GM21786 (cell line): ENCODE data around the gene KCNK4.

ENCODE experiments used
- ATAC-seq: cut with Tn5 transposase; IDR thresholded peaks from one replicate; pipeline ENCODE4 v1.9.1; 2021; ENCODE audit not compliant: unreplicated experiment

Gene KCNK4

DNA sequence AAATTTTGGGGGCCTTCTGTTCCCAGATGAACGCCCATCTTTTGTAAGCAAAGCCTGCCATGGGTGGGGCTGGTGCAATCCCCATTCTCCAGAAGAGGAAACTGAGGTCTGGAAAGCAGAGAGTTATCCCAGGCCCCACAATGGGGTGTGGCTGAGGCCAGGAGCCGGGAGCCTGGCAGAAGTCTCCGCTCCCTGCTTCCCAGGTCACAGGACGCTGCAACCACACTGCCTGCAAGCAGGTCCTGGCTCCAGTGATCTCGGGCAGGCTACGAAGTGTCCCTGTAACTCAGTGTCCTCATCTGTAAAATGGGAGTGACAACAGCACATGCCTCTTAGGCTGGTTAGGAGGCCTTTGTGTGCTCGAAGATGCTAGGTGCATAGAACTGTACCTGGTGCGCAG is 38.1 kb upstream of the KCNK4 start:
- no peak for ATAC-seq

- ATAC-seq, result no peak
These were observed 37.6 kb upstream of the KCNK4 start for GRCh38 chr11:64253481-64253880.

GRCh38 chr11:64254326-64254725 is 36.8 kb upstream of the KCNK4 start:
- no peak for ATAC-seq

- ATAC-seq, result no peak
These were observed 35.7 kb upstream of the KCNK4 start for GRCh38 chr11:64255135-64256128.

DNA sequence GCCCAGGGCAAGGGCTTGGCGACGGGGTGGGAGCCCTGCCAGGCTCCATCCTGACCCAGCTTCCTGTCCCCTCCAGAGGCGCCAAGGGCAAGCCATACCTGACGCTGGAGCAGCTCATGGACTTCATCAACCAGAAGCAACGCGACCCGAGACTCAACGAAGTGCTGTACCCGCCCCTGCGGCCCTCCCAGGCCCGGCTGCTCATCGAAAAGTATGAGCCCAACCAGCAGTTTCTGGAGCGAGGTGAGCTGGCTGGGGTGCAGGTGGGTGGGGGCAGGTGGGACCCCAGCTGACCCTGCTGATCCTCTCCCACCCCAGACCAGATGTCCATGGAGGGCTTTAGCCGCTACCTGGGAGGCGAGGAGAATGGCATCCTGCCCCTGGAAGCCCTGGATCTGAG is 34.8 kb upstream of the KCNK4 start:
- no peak for ATAC-seq

DNA sequence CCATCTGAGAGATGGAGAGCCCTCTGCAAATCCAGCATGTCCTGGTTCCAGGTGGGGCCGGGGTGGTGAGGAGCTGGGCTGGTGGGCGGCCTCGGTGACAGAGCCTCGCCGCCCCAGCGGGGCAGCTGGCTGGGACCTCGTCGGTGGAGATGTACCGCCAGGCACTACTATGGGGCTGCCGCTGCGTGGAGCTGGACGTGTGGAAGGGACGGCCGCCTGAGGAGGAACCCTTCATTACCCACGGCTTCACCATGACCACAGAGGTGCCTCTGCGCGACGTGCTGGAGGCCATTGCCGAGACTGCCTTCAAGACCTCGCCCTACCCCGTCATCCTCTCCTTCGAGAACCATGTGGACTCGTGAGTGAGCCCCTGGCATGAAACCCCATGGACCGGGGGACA is 32.7 kb upstream of the KCNK4 start:
- no peak for ATAC-seq

DNA sequence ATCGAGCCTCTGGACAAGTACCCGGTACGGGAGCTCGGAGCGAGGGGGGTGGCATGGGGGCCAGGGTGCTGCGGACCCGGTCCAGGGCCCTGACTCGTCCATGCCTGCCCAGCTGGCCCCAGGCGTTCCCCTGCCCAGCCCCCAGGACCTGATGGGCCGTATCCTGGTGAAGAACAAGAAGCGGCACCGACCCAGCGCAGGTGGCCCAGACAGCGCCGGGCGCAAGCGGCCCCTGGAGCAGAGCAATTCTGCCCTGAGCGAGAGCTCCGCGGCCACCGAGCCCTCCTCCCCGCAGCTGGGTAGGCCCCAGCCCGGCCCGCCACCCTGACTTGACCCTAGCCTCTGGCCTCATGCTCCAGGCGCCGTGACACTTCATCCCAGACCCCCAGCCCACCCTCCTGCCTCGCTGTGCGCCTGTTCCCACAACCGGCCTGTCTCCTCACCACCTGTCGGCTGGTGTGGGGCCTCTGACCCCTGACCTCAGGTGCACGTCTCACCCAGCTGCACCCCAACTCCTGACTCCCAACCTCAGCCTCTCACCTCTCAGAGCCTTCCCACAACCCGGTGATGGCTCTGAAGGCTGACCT is 32.1 kb upstream of the KCNK4 start:
- ATAC-seq, result no peak

GRCh38 chr11:64259533-64260067 is 31.5 kb upstream of the KCNK4 start:
- ATAC-seq, result no peak

GRCh38 chr11:64260147-64260708 is 30.9 kb upstream of the KCNK4 start:
- no peak for ATAC-seq

DNA sequence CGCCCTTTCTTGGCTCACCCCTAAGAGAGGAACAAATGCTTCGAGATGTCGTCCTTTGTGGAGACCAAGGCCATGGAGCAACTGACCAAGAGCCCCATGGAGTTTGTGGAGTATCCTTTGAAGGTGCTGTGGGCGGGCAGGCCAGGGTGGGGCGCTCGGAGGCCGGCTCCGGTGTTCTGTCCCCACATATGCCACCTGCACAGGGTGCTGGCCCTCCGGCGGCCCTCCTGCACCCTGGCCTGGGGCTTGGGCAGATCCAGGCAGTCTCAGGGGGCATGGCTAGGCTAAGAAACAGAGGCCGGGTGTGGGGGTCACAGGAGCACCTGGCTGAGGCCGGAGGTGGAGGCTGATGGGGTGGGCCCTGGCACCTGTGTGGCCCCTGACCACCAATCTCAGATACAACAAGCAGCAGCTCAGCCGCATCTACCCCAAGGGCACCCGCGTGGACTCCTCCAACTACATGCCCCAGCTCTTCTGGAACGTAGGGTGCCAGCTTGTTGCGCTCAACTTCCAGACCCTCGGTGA is 29.5 kb upstream of the KCNK4 start:
- no peak for ATAC-seq

DNA sequence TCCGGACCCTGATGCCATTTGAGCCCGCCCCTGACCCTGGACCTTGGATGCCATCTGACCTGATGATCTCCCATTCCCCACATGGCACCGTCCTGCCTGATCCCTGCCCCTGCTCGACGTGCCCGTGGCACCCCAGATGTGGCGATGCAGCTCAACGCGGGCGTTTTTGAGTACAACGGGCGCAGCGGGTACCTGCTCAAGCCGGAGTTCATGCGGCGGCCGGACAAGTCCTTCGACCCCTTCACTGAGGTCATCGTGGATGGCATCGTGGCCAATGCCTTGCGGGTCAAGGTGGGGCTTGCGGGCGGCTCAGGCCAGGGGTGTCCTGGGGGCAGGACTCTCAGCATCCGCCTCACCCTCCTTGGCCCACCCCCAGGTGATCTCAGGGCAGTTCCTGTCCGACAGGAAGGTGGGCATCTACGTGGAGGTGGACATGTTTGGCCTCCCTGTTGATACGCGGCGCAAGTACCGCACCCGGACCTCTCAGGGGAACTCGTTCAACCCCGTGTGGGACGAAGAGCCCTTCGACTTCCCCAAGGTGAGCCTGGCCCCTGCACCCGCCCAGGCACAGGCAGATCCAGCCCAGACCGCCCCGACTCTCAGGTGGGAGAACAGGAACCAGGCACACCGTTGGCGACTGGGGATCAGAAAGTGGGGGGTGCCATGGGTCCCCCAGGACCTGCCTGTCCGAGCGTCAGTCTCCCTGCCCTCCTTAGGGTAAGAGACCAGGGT is 28.7 kb upstream of the KCNK4 start:
- ATAC-seq, result no peak

DNA sequence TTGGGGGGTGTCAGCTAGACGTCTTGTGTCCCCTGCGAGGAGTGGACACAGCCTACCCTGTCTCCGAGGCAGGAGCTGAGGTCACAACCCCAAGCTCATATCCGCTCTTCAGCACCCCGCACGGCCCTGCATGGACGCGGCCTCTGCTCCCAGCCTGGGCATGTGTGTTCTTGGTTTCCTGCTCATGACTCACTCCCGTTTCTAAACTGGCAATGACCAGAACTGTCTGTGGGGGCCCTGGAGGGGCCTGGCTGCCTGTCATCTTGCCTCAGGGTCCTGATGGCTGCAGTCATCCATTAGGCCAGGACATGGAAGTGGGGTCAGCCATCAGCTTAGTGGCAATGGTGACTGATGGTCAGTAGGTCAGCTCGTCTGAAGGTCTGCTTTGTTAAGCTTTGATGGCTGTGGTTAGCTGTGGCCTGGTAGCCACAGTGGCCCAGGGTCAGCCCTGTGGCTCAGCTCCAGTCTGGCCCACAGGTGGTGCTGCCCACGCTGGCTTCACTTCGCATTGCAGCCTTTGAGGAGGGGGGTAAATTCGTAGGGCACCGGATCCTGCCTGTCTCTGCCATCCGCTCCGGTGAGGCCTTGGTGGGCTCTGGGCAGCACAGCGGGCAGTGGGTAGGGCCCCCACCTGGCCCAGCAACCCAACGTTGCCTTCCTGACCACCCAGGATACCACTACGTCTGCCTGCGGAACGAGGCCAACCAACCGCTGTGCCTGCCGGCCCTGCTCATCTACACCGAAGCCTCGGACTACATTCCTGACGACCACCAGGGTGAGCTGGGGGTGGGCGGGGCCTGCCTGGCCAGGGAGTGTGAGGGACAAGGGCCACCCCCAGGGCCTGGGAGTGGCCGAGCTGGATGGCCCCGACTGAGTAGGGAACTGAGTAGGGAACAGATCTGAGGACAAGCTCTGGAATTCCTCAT is 27.8 kb upstream of the KCNK4 start:
- ATAC-seq, result no peak

DNA sequence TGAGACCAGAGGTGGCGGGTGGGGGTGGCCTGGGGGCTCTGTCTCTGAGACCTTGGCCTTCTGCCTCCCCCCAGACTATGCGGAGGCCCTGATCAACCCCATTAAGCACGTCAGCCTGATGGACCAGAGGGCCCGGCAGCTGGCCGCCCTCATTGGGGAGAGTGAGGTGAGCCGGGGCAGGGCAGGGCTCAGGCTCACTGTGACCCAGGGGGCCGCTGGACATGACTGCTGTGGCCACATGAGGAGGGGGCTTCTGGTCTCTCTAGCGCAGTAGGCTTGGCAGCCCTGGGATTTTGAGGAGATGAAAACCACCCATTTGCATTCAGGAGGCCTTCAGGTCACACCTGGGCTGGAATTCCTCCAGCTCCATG is 27.2 kb upstream of the KCNK4 start:
- ATAC-seq, result no peak

DNA sequence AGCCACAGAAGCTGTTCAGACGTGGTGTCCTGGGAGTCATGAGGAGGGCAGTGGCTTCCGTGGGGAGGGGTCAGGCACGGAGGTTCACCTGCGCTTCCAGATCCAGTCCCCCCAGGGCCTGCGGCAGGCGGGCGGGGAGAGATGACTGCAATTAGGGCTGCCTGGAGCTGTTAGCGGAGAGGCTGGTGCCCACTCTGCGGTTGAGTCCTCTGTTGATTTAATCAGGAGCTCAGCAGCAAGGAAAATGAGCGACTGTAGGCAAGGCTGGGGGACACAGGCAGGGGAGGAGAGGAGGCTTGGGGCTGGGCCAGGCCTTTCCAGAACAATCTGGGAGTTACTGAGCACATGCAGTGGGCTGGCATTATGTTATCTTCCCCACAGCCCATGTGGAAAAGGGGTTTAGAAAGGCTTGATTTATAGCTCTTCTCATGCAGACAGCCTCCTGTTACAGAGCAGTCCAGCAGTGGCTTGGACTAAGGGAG is 26.7 kb upstream of the KCNK4 start:
- ATAC-seq, result no peak

DNA sequence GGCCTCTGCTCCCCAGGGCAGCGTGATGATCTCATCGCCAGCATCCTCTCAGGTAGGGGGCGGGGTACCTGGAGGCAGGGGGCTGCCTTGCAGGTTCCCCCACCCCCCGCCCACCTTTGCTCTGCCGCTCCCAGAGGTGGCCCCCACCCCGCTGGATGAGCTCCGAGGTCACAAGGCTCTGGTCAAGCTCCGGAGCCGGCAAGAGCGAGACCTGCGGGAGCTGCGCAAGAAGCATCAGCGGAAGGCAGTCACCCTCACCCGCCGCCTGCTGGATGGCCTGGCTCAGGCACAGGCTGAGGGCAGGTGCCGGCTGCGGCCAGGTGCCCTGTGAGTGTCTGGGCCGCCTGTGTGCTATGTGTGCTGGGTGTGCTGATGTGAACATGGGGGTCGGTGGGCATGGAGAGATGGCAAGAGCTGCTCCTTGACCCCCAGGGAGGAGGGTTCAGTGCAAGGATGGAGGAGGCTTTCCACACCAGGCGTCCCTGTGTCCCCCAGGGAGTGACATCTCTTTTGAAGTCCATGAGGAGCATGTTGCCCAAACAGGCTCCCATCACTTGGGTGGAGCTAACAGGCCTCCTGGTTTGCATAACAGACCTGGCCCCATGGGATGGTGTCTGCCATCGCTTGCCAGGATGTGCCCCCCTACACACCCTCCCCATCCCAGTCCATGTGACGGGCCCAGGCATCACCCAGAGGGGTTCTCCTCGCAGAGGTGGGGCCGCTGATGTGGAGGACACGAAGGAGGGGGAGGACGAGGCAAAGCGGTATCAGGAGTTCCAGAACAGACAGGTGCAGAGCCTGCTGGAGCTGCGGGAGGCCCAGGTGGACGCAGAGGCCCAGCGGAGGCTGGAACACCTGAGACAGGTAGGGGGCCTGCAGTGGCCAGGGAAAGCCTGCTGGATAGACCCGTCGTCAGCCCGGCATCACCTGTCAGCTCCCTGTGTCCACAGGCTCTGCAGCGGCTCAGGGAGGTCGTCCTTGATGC is 25.6 kb upstream of the KCNK4 start:
- no peak for ATAC-seq

GRCh38 chr11:64266339-64266738 is 24.8 kb upstream of the KCNK4 start:
- ATAC-seq, result no peak

DNA sequence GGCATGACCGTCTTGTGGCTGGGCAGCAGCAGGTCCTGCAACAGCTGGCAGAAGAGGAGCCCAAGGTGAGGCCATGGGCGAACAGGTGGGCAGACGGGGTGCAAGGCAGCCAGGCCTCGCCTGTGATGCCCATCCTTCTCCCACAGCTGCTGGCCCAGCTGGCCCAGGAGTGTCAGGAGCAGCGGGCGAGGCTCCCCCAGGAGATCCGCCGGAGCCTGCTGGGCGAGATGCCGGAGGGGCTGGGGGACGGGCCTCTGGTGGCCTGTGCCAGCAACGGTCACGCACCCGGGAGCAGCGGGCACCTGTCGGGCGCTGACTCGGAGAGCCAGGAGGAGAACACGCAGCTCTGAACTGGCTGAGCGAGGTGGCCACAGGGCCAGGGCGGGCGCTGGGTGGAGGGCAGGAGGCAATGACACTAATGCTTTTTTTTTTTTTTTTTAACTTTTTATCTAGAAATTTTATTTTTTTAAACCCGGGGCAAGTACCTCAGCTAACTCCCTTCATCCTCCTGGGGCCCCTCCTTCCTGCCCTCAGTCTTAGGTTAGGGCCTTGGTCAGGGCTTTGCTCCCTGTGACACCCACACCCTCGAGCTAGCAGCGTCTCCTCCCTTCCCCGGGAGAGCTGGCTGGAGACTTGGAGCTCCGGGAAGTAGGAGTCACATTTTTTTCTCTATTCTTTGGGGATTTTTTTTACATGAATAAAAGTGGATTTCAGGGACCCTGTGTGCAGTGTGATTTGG is 23.7 kb upstream of the KCNK4 start:
- no peak for ATAC-seq
